ENCODE measurements around the gene EVX2. TPM values are rescaled to one million over a fixed set of nuclear protein-coding genes. Genes with fewer than 3 reads are reported as not detected.
A peak's percentile ranks its signal among the peaks of the same experiment; 100 is the strongest.

Gene EVX2
- polyA plus RNA-seq, 1 donor from 2014 or later: not detected

DNA sequence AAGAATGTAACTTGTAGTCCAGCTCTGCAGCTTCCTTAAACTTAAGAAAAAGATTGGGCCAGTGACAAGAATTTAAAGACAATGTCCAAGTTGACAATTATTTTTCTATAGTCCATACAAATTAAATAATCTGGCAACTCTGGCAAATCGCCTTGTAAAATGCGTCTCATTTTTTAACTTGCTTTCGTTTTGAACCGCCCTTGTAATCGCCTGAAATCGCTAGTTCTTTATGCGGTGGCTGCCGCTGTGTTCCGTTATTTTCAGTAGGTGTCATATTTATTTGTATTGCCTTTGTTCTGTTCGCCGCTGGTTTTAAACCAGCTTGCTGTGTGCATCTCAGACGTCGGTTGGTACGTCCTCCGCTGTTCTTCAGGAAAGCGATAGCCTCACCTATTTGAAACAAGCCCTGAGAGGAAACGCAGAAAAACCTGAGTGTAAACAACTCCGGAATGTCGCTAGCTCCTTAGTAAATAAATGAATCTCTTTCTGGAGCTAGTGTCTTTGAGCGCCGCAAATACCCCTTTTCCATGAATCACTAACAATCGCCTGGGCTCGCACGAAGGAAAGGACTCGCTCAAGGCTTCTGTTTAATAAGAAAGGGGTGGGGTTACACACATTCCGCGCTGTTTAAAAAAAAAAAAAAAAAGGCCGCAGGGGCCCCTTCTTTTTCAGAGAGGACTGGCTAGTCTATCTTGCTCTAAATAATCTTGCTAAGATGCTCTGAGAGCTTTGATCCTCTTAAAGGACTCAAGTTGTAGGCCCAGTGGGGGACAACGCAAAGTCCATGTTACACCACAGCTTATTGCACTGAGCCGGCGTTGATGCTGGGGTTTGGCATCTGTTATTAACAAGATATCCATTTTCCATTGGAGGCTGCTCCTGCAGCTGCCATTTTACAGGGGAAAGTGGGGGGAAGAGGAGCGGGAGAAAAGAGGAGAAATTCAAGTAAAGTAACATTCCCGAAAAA is 48.7 kb upstream of the EVX2 start:
- H3F3A ChIP-seq (ENCODE audit: insufficient read depth, low read length, poor library complexity, severe bottlenecking): no peaks in the 10 kb centered on the region
- no peak overlapping the region for H3K9ac ChIP-seq (ENCODE audit: low read length)
- no peaks in the 10 kb centered on the region for H3K9me2 ChIP-seq (ENCODE audit: insufficient read depth, low read length)
- no peaks in the 10 kb centered on the region for H3K9me3 ChIP-seq (ENCODE audit: low read length)
- no peaks in the 10 kb centered on the region for H3K79me2 ChIP-seq (replicated peaks; ENCODE audit: insufficient read depth, low read length)
- H3K27ac ChIP-seq (ENCODE audit: low read length): no peak overlapping the region
- no peaks in the 10 kb centered on the region for H4K20me1 ChIP-seq (ENCODE audit: insufficient read depth)
- no peak overlapping the region for H2AFZ ChIP-seq (ENCODE audit: low read depth, low read length)
- H3K4me2 ChIP-seq (ENCODE audit: low read length): no peak overlapping the region
- H3K4me3 ChIP-seq (ENCODE audit: low read length): no peak overlapping the region
- H3K27me3 ChIP-seq (ENCODE audit: insufficient read depth, low read depth, low read length): peaks cover 97% of the 10 kb centered on the region
- no peaks in the 10 kb centered on the region for H3K36me3 ChIP-seq (ENCODE audit: insufficient read depth, low read length)
- no peak for TF ChIP-seq EZH2 (IDR thresholded peaks at IDR 0.05; ENCODE audit: borderline replicate concordance, insufficient read depth, low read length, poor library complexity, severe bottlenecking)
- TF ChIP-seq POLR2AphosphoS5 (IDR thresholded peaks at IDR 0.05): peak; percentile 60

DNA sequence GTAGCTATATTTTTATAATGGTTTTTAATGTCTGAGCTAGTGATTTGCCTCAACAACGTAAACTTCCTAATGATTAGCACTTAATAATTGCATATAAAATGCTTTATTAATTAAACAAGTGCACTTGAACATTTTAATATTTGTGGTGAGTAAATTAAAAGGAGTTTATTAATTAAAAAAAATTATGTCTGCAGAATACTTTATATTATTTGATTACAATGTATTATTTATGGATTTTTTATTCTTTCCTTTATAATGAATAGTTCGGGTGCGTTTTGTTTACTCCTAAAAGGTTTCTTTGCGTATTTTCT is 48.0 kb upstream of the EVX2 start:
- no peaks in the 10 kb centered on the region for H3K9me2 ChIP-seq (ENCODE audit: insufficient read depth, low read length)
- no peak overlapping the region for H3K4me2 ChIP-seq (ENCODE audit: low read length)
- H3K27ac ChIP-seq (ENCODE audit: low read length): no peak overlapping the region
- no peaks in the 10 kb centered on the region for H3K9me3 ChIP-seq (ENCODE audit: low read length)
- H4K20me1 ChIP-seq (ENCODE audit: insufficient read depth): no peaks in the 10 kb centered on the region
- no peak overlapping the region for H2AFZ ChIP-seq (ENCODE audit: low read depth, low read length)
- no peak overlapping the region for H3K9ac ChIP-seq (ENCODE audit: low read length)
- no peaks in the 10 kb centered on the region for H3K36me3 ChIP-seq (ENCODE audit: insufficient read depth, low read length)
- no peaks in the 10 kb centered on the region for H3K79me2 ChIP-seq (replicated peaks; ENCODE audit: insufficient read depth, low read length)
- H3F3A ChIP-seq (ENCODE audit: insufficient read depth, low read length, poor library complexity, severe bottlenecking): no peaks in the 10 kb centered on the region
- no peak for TF ChIP-seq CTCF (IDR thresholded peaks at IDR 0.05; ENCODE audit: poor library complexity, severe bottlenecking)
- TF ChIP-seq EZH2 (IDR thresholded peaks at IDR 0.05; ENCODE audit: borderline replicate concordance, insufficient read depth, low read length, poor library complexity, severe bottlenecking): no peak
- no peak for TF ChIP-seq TAF1 (IDR thresholded peaks at IDR 0.05; ENCODE audit: low read depth)
- no peak for TF ChIP-seq EP300 (conservative IDR thresholded peaks at IDR 0.05; ENCODE audit: poor library complexity, severe bottlenecking)
- TF ChIP-seq SMC3 (conservative IDR thresholded peaks at IDR 0.05; ENCODE audit: poor library complexity): no peak
- TF ChIP-seq MXI1 (conservative IDR thresholded peaks at IDR 0.05; ENCODE audit: poor library complexity, severe bottlenecking): no peak
- TF ChIP-seq, protein P1, sequence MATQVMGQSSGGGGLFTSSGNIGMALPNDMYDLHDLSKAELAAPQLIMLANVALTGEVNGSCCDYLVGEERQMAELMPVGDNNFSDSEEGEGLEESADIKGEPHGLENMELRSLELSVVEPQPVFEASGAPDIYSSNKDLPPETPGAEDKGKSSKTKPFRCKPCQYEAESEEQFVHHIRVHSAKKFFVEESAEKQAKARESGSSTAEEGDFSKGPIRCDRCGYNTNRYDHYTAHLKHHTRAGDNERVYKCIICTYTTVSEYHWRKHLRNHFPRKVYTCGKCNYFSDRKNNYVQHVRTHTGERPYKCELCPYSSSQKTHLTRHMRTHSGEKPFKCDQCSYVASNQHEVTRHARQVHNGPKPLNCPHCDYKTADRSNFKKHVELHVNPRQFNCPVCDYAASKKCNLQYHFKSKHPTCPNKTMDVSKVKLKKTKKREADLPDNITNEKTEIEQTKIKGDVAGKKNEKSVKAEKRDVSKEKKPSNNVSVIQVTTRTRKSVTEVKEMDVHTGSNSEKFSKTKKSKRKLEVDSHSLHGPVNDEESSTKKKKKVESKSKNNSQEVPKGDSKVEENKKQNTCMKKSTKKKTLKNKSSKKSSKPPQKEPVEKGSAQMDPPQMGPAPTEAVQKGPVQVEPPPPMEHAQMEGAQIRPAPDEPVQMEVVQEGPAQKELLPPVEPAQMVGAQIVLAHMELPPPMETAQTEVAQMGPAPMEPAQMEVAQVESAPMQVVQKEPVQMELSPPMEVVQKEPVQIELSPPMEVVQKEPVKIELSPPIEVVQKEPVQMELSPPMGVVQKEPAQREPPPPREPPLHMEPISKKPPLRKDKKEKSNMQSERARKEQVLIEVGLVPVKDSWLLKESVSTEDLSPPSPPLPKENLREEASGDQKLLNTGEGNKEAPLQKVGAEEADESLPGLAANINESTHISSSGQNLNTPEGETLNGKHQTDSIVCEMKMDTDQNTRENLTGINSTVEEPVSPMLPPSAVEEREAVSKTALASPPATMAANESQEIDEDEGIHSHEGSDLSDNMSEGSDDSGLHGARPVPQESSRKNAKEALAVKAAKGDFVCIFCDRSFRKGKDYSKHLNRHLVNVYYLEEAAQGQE (IDR thresholded peaks at IDR 0.05; ENCODE audit: borderline replicate concordance): no peak
- no peak for TF ChIP-seq POLR2AphosphoS5 (IDR thresholded peaks at IDR 0.05)
- no peak for TF ChIP-seq RAD21 (conservative IDR thresholded peaks at IDR 0.05)
- no peak overlapping the region for H3K4me3 ChIP-seq (ENCODE audit: low read length)
- peaks cover 97% of the 10 kb centered on the region for H3K27me3 ChIP-seq (ENCODE audit: insufficient read depth, low read depth, low read length)
